Measurements from ENCODE around the gene NALCN. TPM values are rescaled to one million over a fixed set of nuclear protein-coding genes. Genes with fewer than 3 reads are reported as not detected.

Gene NALCN
- total and polyA plus RNA-seq, 2 of the 8 experiments (the other 6 are each of a cell fraction or from before 2014, with no cell fraction given): 0.26 to 0.54 TPM

GRCh38 chr13:101218484-101218883 lies 197.8 kb downstream of the NALCN start:
- WGBS, 2 experiments (ENCODE audit: extremely low coverage in 1 of 2, insufficient coverage in 1 of 2, insufficient read length in 1 of 2, insufficient replicate concordance in 2 of 2, low coverage in 1 of 2, low lambda C conversion rate in 2 of 2, missing lambda C conversion rate in 1 of 2): 86% methylated on average over 2 of the region's 2 CpGs; no CpG with 5 or more reads in 1 of the 2 experiments
- CTCF ChIA-PET (ENCODE audit: partially characterized antibody): no interaction called here
- no peak overlapping the region for H3K18ac ChIP-seq (ENCODE audit: extremely low read depth, low read length)

More at GRCh38 chr13:101218484-101218883, 197.8 kb downstream of the NALCN start:
- Histone ChIP-seq H3K9ac (replicated peaks in 1 of 4; ENCODE audit: extremely low read depth in 1 of 4, low read depth in 3 of 4, low read length in 3 of 4) (no peak overlapping the region), H3K56ac (replicated peaks; ENCODE audit: insufficient read length, low read depth, low read length) (no peak overlapping the region), H2BK120ac (replicated peaks; ENCODE audit: low read depth, low read length) (no peak overlapping the region), H3K4me2 (ENCODE audit: insufficient read depth in 1 of 2, low read depth in 2 of 2, low read length in 2 of 2) (no peak overlapping the region), H2BK20ac (ENCODE audit: low read length) (no peak overlapping the region), H2AFZ (ENCODE audit: low read length) (no peak overlapping the region), H4K91ac (replicated peaks; ENCODE audit: insufficient read length, low read length) (no peak overlapping the region), H4K8ac (ENCODE audit: extremely low read depth, insufficient read depth, low read length) (no peak overlapping the region), H3K9me3 (ENCODE audit: insufficient read depth in 2 of 2, low read depth in 1 of 2, low read length in 1 of 2) (no peaks in the 10 kb centered on the region), H3K79me1 (ENCODE audit: low read depth, low read length) (no peaks in the 10 kb centered on the region), H3K23me2 (ENCODE audit: low read depth, low read length) (no peaks in the 10 kb centered on the region), H2BK12ac (ENCODE audit: low read depth, low read length) (no peak overlapping the region), H3K14ac (ENCODE audit: insufficient read length) (no peak overlapping the region), H2AK5ac (ENCODE audit: low read depth, low read length) (no peak overlapping the region), H3K36me3 (ENCODE audit: control insufficient read depth in 2 of 4, insufficient read depth in 4 of 4, low read length in 3 of 4) (no peaks in the 10 kb centered on the region), H3K79me2 (ENCODE audit: control insufficient read depth in 1 of 2, insufficient read depth in 2 of 2, low read length in 2 of 2) (no peaks in the 10 kb centered on the region), H2BK5ac (ENCODE audit: low read depth, low read length) (no peak overlapping the region), H3K4ac (replicated peaks; ENCODE audit: insufficient read length, low read depth, low read length) (no peak overlapping the region), H4K20me1 (replicated peaks in 1 of 2; ENCODE audit: control insufficient read depth in 1 of 2, insufficient read depth in 2 of 2, low read length in 2 of 2) (no peaks in the 10 kb centered on the region), H3K4me1 (replicated peaks in 1 of 4; ENCODE audit: control insufficient read depth in 3 of 4, insufficient read depth in 4 of 4, low read length in 3 of 4) (no peaks in the 10 kb centered on the region), H4K5ac (ENCODE audit: insufficient read length, low read depth, low read length) (no peak overlapping the region), H3K27ac (ENCODE audit: low read depth, low read length) (no peak overlapping the region), H3K23ac (ENCODE audit: insufficient read length) (no peak overlapping the region), H3K4me3 (ENCODE audit: extremely low read depth in 1 of 4, insufficient read depth in 2 of 4, low read depth in 3 of 4, low read length in 4 of 4) (no peak overlapping the region), H2BK15ac (ENCODE audit: low read length) (no peak overlapping the region), H3K27me3 (replicated peaks in 1 of 4; ENCODE audit: control insufficient read depth in 3 of 4, extremely low read depth in 1 of 4, insufficient read depth in 3 of 4, low read length in 3 of 4) (no peaks in the 10 kb centered on the region)
- TF ChIP-seq ASH2L (IDR thresholded peaks at IDR 0.05; ENCODE audit: low read length): no peak
- TF ChIP-seq RBBP5 (IDR thresholded peaks at IDR 0.05; ENCODE audit: borderline replicate concordance, low read depth, low read length): no peak
- TF ChIP-seq NANOG (IDR thresholded peaks at IDR 0.05; ENCODE audit: insufficient read depth, low read depth, low read length, poor library complexity, severe bottlenecking): no peak
- no peak for TF ChIP-seq SIRT6 (IDR thresholded peaks at IDR 0.05; ENCODE audit: low read length)
- no peak for TF ChIP-seq CHD2 (IDR thresholded peaks at IDR 0.05; ENCODE audit: low read length)
- no peak for TF ChIP-seq TAF1 (IDR thresholded peaks at IDR 0.05; ENCODE audit: low read depth, low read length)
- no peak for TF ChIP-seq TAF7 (optimal IDR thresholded peaks at IDR 0.05; ENCODE audit: borderline replicate concordance, low read depth, low read length)
- DNase-seq (ENCODE audit: low read depth in 1 of 2, low spot score in 2 of 2) (no peak), FAIRE-seq (no peak)
- POLR2A ChIA-PET (ENCODE audit: partially characterized antibody): no interaction called here

Data from H1 (cell line).